Activated CD4-positive, alpha-beta T cell treated with anti-CD3 and anti-CD28 coated beads for 36 hours (primary cell): ENCODE data around the gene KRT2. TPM values are rescaled to one million over a fixed set of nuclear protein-coding genes. Genes with fewer than 3 reads are reported as not detected.

ENCODE experiments used
- ATAC-seq: fragments of 200-7000 bp; cut with Tn5 transposase; one replicate; pipeline ENCODE4 v1.10.0; 2021; ENCODE audit warnings: mild to moderate bottlenecking, moderate library complexity
- CTCF ChIA-PET: fragments of 350-600 bp; sonication (Branson Sonifier 250); formaldehyde crosslinking; loops from one replicate; lab custom pipeline; 2021; ENCODE audit warnings: antibody characterized with exemption; lab: Charles Lee
- POLR2A ChIA-PET: fragments of 350-600 bp; sonication (Branson Sonifier 250); formaldehyde crosslinking; loops from one replicate; lab custom pipeline; 2021; ENCODE audit warnings: antibody characterized with exemption, inconsistent platforms; lab: Charles Lee
- DNase-seq: peaks from one replicate; pipeline ENCODE4 v3.0.0-alpha.2; 2020
- H3K27ac Mint-ChIP-seq: one replicate; pipeline ENCODE4 v1.8.0; 2021; ENCODE audit warnings: mixed read lengths
- H3K27me3 Mint-ChIP-seq: one replicate; pipeline ENCODE4 v1.8.0; 2021; ENCODE audit warnings: mixed read lengths
- H3K36me3 Mint-ChIP-seq: one replicate; pipeline ENCODE4 v1.8.0; 2021; ENCODE audit warnings: low read depth, mixed read lengths
- H3K4me1 Mint-ChIP-seq: one replicate; pipeline ENCODE4 v1.8.0; 2021; ENCODE audit warnings: mixed read lengths
- H3K4me3 Mint-ChIP-seq: one replicate; pipeline ENCODE4 v1.8.0; 2021; ENCODE audit warnings: mild to moderate bottlenecking, moderate library complexity, mixed read lengths
- H3K9me3 Mint-ChIP-seq: one replicate; pipeline ENCODE4 v1.8.0; 2021; ENCODE audit warnings: low read depth, mixed read lengths
- intact Hi-C, 2 experiments: fragments of 100-400 bp; cut with DNase I in 1 of 2; cut with micrococcal nuclease in 1 of 2; formaldehyde crosslinking; loops; one replicate each; pipeline versions ENCODE4 v1.14.2 to v1.15.1; 2022 to 2024; cut with DNase I, micrococcal nuclease
- total RNA-seq, 2 experiments: library from RNA; stranded (reverse); gene quantifications; one replicate each; pipeline ENCODE4 v1.2.3, GENCODE V29; 2021

KRT2 gene
- total RNA-seq, 2 experiments from 2014 or later = not detected

DNA sequence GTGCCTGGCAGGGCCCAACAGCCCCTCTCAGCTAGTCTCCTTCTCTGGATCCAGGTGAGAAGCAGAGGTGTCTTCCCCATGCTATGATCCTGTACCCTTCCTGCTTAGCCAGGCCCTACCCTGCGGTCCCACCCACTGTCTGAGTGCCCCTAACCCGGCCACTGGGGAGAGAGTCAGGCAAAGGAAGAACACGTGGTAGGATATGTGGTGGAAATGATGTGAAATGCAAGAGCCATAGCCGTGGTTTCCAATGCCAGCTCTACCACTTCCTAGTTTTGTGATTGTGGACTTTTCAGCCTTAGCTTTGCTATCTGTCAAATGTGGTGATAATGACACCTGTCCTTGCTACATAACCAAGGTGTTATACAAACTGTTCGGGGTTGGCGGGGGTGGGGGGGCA lies 15.8 kb downstream of the KRT2 start:
- H3K4me1 Mint-ChIP-seq = peaks cover 35% of the 10 kb centered on the region
- DNase-seq (no peak), ATAC-seq (no peak)
- H3K36me3 Mint-ChIP-seq = no peaks in the 10 kb centered on the region
- no peaks in the 10 kb centered on the region for H3K9me3 Mint-ChIP-seq
- H3K4me3 Mint-ChIP-seq = no peak overlapping the region
- no peak overlapping the region for H3K27ac Mint-ChIP-seq
- ChIA-PET CTCF (interaction anchor here (0.8 kb wide), 1 partner anchor 242 kb away, joined by 3 read pairs; no protein-coding TSS in a partner anchor), POLR2A (no interaction called here)
- no peaks in the 10 kb centered on the region for H3K27me3 Mint-ChIP-seq
- intact Hi-C loops = no loop called here

DNA sequence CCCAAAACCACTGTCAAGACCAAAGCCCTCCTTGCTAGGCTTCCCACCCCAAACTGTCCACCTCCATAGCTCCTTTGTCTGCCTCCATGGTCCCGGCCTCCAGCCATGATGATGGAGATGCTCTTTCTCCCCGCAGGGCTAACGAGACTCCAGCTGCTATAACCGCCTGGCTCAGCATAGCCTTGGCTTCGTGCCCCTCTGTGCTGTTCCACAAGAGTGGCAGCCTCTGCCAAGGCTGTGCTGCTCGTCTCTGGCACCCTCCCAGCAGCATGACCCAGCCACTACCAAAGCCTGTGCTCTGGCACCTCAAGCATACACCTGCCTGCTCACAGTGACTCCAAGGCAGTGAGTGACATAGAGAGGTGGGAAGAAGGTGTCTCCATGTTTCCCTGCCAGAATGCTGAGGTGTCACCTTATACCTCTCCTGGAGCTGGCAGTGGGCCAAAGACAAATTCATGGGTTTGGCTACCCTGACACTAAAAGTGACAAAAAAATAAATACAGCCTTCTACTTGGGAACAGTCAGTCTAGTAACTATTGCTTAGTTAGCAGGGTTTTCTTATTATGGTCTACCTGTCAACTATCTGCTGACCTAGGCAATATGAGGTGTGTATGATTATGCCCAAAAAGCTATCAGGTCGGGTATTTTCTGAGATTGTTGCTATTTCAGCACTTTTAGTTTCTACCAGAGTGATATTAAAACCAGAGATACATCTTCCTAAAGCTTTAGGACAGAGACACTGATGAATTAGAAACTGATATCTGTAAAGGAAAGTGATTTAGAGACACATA lies 17.6 kb downstream of the KRT2 start:
- ChIA-PET CTCF (no interaction called here), POLR2A (no interaction called here)
- H3K9me3 Mint-ChIP-seq = no peaks in the 10 kb centered on the region
- ATAC-seq (no peak), DNase-seq (no peak)
- intact Hi-C loops = no loop called here
- H3K4me3 Mint-ChIP-seq = no peak overlapping the region
- no peaks in the 10 kb centered on the region for H3K36me3 Mint-ChIP-seq
- H3K4me1 Mint-ChIP-seq = peaks cover 52% of the 10 kb centered on the region
- no peak overlapping the region for H3K27ac Mint-ChIP-seq
- H3K27me3 Mint-ChIP-seq = no peaks in the 10 kb centered on the region

DNA sequence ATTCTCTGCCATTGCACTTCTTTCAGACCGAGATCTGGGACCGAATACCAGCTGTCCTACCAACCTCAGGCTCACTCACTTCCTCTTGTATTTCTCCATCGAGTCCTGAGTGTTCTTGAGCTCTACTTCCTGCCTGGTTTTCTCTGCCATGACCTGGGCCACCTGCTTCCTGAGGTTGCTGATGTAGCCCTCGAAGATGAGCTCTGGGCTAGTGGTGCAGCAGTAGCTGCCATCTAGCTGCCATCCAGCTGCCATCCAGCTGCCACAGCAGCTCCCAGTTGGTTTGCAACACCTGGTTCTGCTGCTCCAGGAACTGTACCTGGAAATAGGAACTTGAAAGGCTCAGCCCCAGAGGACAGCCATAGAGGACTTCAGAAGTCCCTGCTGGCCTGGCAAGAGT lies 18.6 kb downstream of the KRT2 start:
- Mint-ChIP-seq H3K4me1 (peaks cover 54% of the 10 kb centered on the region), H3K27me3 (no peaks in the 10 kb centered on the region), H3K27ac (peak overlapping the region; percentile 3), H3K4me3 (no peak overlapping the region), H3K36me3 (no peaks in the 10 kb centered on the region), H3K9me3 (no peaks in the 10 kb centered on the region)
- ChIA-PET CTCF (interaction anchor here (0.6 kb wide), 1 partner anchor 107 kb away, joined by 4 read pairs; no protein-coding TSS in a partner anchor), POLR2A (no interaction called here)
- DNase-seq (no peak), ATAC-seq (peak; percentile 32)
- intact Hi-C loops = no loop called here

DNA sequence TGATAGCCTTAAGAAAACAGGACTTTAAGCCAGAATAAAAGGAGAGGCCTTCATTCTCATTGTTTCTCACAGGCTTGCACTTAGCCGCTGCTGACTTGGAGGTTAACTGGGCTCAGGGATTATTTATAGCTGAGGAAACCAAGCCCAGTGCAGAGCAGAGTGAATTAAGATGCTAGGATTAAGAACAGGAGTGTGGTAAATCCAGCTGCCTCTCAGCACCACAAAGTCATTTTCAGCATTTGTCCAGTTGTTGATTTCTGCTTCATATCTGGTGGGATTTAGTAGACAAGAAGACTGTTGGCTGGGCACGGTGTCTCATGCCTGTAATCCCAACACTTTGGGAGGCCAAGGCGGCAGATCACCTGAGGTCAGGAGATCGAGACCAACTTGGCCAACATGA lies 19.4 kb downstream of the KRT2 start:
- Mint-ChIP-seq H3K4me3 (no peak overlapping the region), H3K4me1 (peaks cover 60% of the 10 kb centered on the region), H3K27ac (no peak overlapping the region), H3K27me3 (no peaks in the 10 kb centered on the region), H3K9me3 (no peaks in the 10 kb centered on the region), H3K36me3 (no peaks in the 10 kb centered on the region)
- ChIA-PET POLR2A (no interaction called here), CTCF (interaction anchor here (1.6 kb wide), 1 partner anchor 238 kb away, joined by 3 read pairs; no protein-coding TSS in a partner anchor)
- intact Hi-C loops = no loop called here
- DNase-seq = no peak
- ATAC-seq = no peak

DNA sequence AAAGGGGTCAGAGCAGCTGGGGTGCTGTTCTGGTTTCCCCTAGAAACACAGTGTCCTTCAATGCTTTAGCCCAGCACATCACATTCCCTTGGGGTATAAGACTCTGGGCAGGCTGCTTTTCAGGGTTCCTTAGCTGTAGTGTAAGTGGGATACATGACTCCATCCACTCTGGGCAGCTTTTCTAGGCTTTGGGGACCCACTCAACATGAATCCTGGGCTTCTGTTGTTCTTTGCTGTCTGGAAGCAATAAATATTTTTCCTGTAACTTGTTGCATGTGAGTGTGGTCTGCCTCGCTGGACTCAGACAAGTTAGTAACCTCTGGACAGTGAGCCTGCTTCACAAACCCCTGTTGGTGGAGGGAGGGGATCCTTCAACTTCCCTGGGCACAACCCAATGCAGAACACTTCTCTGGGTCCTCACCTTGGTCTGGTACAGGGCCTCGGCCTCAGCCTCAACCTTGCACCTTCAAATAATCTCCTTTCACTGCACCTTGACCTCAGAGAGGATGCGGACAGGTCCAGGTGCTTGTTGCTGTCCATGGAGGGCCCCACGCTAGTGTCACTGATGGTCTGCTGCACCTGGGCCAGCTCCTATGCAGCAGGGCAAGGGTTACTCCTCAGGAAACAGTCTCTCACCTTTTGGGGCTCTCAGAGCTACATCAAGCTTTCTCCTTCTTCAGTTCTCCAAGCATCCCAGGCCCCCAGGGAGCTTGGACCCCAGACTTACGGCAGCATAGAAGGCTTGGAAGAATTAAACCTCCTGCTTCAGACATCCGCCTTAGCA lies 20.1 kb downstream of the KRT2 start:
- ATAC-seq (no peak), DNase-seq (no peak)
- Mint-ChIP-seq H3K27ac (peak overlapping the region; percentile 22), H3K36me3 (no peaks in the 10 kb centered on the region), H3K9me3 (no peaks in the 10 kb centered on the region), H3K4me1 (peaks cover 68% of the 10 kb centered on the region), H3K4me3 (no peak overlapping the region), H3K27me3 (no peaks in the 10 kb centered on the region)
- CTCF ChIA-PET = interaction anchor here (1.6 kb wide), 1 partner anchor 239 kb away, joined by 3 read pairs; no protein-coding TSS in a partner anchor
- POLR2A ChIA-PET = no interaction called here
- intact Hi-C loops = no loop called here

DNA sequence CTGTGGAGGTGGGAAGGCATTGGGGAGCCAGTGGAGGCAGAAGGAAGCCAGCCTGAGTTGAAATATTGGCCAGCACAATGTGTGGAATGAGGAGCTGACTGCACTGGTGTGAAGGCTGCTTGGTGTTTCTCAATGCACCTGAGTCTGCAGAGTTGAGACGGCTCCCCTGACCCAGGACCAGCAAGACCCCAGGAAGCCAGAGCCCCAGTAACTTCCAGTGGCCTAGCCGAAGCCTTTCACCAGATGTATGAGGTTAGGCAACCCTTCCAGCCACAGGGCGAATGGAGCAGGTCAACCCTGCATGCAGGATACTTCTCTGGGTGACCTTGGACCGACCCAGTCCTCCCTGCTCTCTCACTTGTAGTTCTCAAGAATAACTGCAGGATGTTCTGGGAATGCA lies 20.7 kb downstream of the KRT2 start:
- H3K9me3 Mint-ChIP-seq = no peaks in the 10 kb centered on the region
- peaks cover 73% of the 10 kb centered on the region for H3K4me1 Mint-ChIP-seq
- H3K27ac Mint-ChIP-seq = peak overlapping the region; percentile 89
- intact Hi-C loops = no loop called here
- CTCF ChIA-PET = interaction anchor here (0.8 to 1.6 kb wide), 2 partner anchors 49 to 239 kb away, joined by 3 read pairs; no protein-coding TSS in a partner anchor
- no peaks in the 10 kb centered on the region for H3K27me3 Mint-ChIP-seq
- peak overlapping the region; percentile 47 for H3K4me3 Mint-ChIP-seq
- H3K36me3 Mint-ChIP-seq = no peaks in the 10 kb centered on the region
- POLR2A ChIA-PET = no interaction called here
- ATAC-seq (no peak), DNase-seq (no peak)

DNA sequence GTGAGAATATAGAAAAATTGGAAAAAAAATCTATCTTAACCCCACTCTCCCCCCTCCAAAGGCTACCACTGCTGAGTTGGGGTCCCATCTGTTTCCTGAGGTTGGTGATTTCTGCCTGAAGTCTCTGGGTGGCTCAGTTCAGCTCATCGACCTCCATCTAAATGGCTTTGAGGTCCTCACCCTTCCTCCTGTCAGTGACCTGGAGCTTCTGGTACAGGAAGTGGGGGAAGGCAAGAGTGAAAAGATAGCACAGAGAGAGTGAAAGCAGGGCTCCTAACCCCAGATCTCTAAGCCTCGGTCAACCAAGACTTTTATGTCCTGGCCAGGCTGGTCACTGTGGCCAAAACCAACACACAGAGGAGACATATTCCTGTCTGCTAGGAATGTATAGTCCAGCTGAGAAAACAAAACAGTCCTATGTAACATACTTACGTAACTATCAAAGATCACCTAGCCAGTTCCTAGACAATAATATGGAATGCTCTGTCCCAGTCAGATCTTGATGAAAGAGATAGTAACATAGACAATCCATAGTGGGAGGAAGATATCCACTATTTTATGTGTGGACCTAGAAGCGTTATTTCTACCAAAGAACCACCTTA lies 21.3 kb downstream of the KRT2 start:
- DNase-seq = no peak
- H3K9me3 Mint-ChIP-seq = no peaks in the 10 kb centered on the region
- ChIA-PET POLR2A (no interaction called here), CTCF (interaction anchor here (0.8 kb wide), 1 partner anchor 49 kb away, joined by 3 read pairs; no protein-coding TSS in a partner anchor)
- intact Hi-C loops = no loop called here
- H3K27me3 Mint-ChIP-seq = no peaks in the 10 kb centered on the region
- no peak for ATAC-seq
- H3K27ac Mint-ChIP-seq = peak overlapping the region; percentile 89
- peaks cover 74% of the 10 kb centered on the region for H3K4me1 Mint-ChIP-seq
- H3K4me3 Mint-ChIP-seq = peak overlapping the region; percentile 47
- no peaks in the 10 kb centered on the region for H3K36me3 Mint-ChIP-seq

DNA sequence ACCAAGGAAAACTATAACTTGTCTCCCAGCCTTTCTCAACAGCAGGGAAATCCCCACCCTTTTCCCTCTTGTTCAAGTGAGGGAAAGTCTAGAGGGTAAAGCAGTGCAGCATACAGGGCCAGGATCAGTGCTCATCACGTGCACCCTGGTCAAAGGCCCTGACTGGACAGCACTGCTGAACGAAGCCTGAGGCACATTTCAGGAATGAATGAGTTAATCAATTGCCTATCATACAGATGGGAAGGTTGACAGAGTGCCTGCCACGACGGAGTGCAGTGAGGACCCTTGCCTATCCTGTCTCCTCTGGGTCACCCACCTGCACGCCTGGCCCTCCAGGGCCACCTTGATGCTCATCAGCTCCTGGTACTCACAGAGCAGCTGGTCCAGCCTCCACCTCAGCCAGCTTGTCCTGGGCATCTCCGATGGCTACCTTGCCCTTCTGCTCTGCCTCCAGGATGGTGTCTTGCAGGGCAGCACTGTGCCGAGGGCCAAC lies 22.0 kb downstream of the KRT2 start:
- ChIA-PET CTCF (no interaction called here), POLR2A (no interaction called here)
- DNase-seq (no peak), ATAC-seq (no peak)
- peaks cover 78% of the 10 kb centered on the region for H3K4me1 Mint-ChIP-seq
- H3K4me3 Mint-ChIP-seq = peak overlapping the region; percentile 47
- peak overlapping the region; percentile 89 for H3K27ac Mint-ChIP-seq
- no peaks in the 10 kb centered on the region for H3K27me3 Mint-ChIP-seq
- intact Hi-C loops = no loop called here
- no peaks in the 10 kb centered on the region for H3K9me3 Mint-ChIP-seq
- H3K36me3 Mint-ChIP-seq = no peaks in the 10 kb centered on the region

DNA sequence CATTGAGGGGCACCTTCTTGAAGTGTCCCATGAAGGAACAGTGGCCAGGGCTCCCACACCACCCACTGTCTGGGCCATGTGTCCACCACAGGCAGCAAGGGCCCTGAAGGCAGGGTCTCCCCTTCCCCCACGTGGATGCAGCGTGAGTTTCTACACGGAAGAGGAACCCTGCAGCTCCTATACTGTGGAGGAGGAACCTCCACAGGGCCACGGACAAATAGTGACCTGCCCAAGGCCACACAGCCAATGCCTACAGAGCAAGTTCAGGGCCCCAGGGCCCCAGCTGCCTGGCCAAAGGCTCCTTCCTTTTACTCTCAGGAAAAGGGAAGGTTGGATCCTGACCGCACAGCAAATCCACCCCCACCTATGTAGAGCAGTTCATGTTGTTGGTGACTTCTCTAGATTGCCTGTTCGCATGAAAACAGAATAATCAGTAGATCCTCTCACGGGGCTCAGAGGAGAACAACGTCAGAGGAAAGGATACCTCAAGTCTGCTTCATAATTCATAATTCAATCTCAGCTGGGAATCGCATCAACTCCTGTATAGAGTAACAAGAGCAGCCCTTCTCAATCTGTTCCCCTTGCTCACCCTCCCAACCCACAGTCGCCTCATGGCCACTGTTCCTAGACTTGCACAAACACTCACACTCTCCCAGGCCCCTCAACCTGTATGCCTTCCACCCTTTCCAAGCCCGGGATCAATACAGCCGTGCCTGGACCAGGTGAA lies 22.6 kb downstream of the KRT2 start:
- H3K4me3 Mint-ChIP-seq = peak overlapping the region; percentile 47
- CTCF ChIA-PET = no interaction called here
- H3K9me3 Mint-ChIP-seq = no peaks in the 10 kb centered on the region
- ATAC-seq (no peak), DNase-seq (no peak)
- H3K4me1 Mint-ChIP-seq = peaks cover 79% of the 10 kb centered on the region
- intact Hi-C loops = no loop called here
- H3K27me3 Mint-ChIP-seq = no peaks in the 10 kb centered on the region
- no peaks in the 10 kb centered on the region for H3K36me3 Mint-ChIP-seq
- POLR2A ChIA-PET = no interaction called here
- H3K27ac Mint-ChIP-seq = peak overlapping the region; percentile 89

DNA sequence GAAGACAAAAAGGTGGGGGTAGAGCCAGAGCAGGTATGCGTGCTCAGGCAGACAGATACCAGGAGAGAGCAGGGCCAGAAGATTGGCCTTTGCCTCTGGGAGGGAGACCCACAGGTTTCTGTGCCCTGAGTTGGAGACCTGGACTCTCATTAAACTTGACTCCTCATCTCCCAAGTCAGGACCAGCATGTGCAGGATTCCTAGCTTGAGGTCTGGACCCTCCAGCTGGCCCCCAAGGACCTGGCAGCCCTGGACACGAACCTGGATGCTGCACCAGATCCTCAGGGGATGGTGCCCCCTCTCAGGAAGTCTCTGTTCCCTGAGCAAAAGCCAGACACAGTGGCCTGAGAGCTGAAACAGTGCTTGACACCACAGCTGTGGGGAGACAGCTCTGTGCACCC lies 23.2 kb downstream of the KRT2 start:
- H3K27me3 Mint-ChIP-seq = no peaks in the 10 kb centered on the region
- intact Hi-C loops = no loop called here
- no peak for ATAC-seq
- ChIA-PET CTCF (no interaction called here), POLR2A (no interaction called here)
- H3K4me3 Mint-ChIP-seq = peak overlapping the region; percentile 47
- H3K36me3 Mint-ChIP-seq = no peaks in the 10 kb centered on the region
- H3K4me1 Mint-ChIP-seq = peaks cover 75% of the 10 kb centered on the region
- H3K27ac Mint-ChIP-seq = peak overlapping the region; percentile 58
- no peaks in the 10 kb centered on the region for H3K9me3 Mint-ChIP-seq
- DNase-seq = no peak

DNA sequence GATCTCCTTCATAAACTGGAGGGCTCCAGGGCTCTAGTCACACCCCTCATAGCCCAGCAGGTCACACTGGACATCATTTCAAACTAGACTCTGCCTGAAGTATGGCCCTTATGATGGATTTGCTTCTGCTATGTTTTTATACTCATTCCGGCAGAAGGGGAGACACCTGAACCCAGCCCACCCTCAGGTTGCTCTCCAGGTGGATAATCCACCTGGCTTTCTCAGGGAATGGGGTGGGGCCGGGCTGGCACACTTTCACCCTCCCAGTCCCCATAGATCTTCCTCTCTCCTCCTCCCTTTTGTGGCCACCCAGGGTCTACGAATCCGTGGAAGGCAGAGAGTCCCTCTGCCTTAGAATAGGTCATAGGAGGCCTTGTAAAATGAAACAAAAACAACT lies 23.9 kb downstream of the KRT2 start:
- DNase-seq = no peak
- peak overlapping the region; percentile 42 for H3K4me3 Mint-ChIP-seq
- intact Hi-C loops = no loop called here
- no peaks in the 10 kb centered on the region for H3K27me3 Mint-ChIP-seq
- POLR2A ChIA-PET = no interaction called here
- no peaks in the 10 kb centered on the region for H3K9me3 Mint-ChIP-seq
- H3K4me1 Mint-ChIP-seq = peaks cover 68% of the 10 kb centered on the region
- CTCF ChIA-PET = no interaction called here
- no peak for ATAC-seq
- H3K36me3 Mint-ChIP-seq = peaks cover 2% of the 10 kb centered on the region
- H3K27ac Mint-ChIP-seq = peak overlapping the region; percentile 45
